HEK293T (cell line): ENCODE results near the gene CX3CL1.

Experiments
- ARNT ChIP-seq: fragments of 450-650 bp; IDR thresholded peaks from 2 replicates; pipeline ENCODE4 v1.6.1; 2017; ENCODE audit warnings: mild to moderate bottlenecking
- BHLHE40 ChIP-seq: fragments of 450-650 bp; IDR thresholded peaks from 2 replicates; pipeline ENCODE4 v1.6.1; 2016; ENCODE audit warnings: mild to moderate bottlenecking, moderate library complexity, borderline replicate concordance
- FOXA1 ChIP-seq: fragments of 450-650 bp; IDR thresholded peaks from 2 replicates; pipeline ENCODE4 v1.6.1; 2016; ENCODE audit warnings: mild to moderate bottlenecking
- FOXK2 ChIP-seq: fragments of 450-650 bp; IDR thresholded peaks from 2 replicates; pipeline ENCODE4 v1.6.1; 2016; ENCODE audit warnings: mild to moderate bottlenecking
- FOXM1 ChIP-seq: fragments of 450-650 bp; IDR thresholded peaks from 2 replicates; pipeline ENCODE4 v1.6.1; 2017; ENCODE audit warnings: mild to moderate bottlenecking, borderline replicate concordance
- L3MBTL2 ChIP-seq: fragments of 450-650 bp; conservative IDR thresholded peaks from 2 replicates; pipeline ENCODE4 v1.6.1; 2016; ENCODE audit warnings: mild to moderate bottlenecking
- SP1 ChIP-seq: fragments of 450-650 bp; IDR thresholded peaks from 2 replicates; pipeline ENCODE4 v1.6.1; 2017
- SUZ12 ChIP-seq: fragments of 450-650 bp; IDR thresholded peaks from 2 replicates; pipeline ENCODE4 v1.6.1; 2016; ENCODE audit warnings: mild to moderate bottlenecking

DNA sequence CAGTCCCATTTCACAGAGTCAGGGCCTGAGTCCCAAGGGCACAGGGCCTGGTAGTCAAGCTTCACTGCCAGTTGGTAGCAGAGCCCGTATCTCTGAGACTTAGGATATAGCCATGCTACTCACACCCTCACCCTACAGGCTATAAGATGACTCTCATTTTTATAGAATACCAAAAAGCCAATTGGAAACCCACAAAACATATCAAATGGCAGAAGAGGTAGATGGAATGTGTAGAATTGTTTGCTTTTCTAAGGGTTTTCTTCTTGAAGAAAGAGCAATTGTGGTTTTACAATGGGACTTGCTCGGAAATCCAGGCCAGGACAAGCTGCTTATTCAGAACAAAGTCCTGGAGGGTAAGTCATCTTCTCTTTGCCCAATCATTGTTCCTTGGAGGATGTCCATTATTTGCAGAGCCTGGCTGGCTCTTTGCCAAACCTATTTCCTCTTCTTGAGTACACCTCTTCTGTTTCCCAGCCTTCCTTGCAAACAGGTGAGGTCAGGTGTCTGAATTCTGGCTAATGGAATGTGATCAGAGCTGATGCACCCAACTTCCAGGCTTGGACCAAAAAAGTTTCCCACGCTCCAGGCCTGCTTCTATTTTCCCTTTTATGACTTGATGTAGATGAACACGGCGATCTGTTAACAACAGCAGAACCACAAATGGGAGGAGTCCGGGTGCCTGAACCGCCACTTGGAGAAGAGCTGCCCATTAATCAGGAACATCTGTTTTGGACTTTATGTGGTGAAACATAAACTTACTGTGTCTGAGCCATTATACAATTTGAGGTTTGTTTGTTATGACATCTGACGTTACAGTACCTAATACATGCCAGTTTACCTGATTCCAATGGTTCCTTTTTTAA, 30.6 kb upstream of the CX3CL1 start:
- TF ChIP-seq FOXM1 (no peak), ARNT (no peak), SUZ12 (no peak), BHLHE40 (no peak), L3MBTL2 (no peak), FOXA1 (no peak), SP1 (no peak), FOXK2 (no peak)
